Bronchial epithelial cell (primary cell): ENCODE measurements around the gene ITSN1. TPM values are rescaled to one million over a fixed set of nuclear protein-coding genes. Genes with fewer than 3 reads are reported as not detected.
A peak's percentile ranks its signal among the peaks of the same experiment; 100 is the strongest.

Experiments used
- DNase-seq: peaks from one replicate; pipeline ENCODE4 v3.0.0-alpha.2; 2010; ENCODE audit warnings: low read depth
- FAIRE-seq: peaks from 2 replicates; lab custom pipeline; 2011; peaks lifted over from hg19 to GRCh38; lab: Jason Lieb, UNC
- H3K27me3 ChIP-seq: 2 replicates; pipeline ENCODE4 v1.5.1; 2011; ENCODE audit warnings: low read length; ENCODE audit not compliant: control insufficient read depth, insufficient read depth
- H3K36me3 ChIP-seq: 2 replicates; pipeline ENCODE4 v1.5.1; 2011; ENCODE audit warnings: low read length; ENCODE audit not compliant: control insufficient read depth, insufficient read depth
- H3K4me3 ChIP-seq: 2 replicates; pipeline ENCODE4 v1.5.1; 2011; ENCODE audit warnings: mild to moderate bottlenecking, low read depth, low read length, control low read depth
- CTCF ChIP-seq: IDR thresholded peaks from 2 replicates; pipeline ENCODE4 v1.5.1; 2011; ENCODE audit warnings: mild to moderate bottlenecking, moderate library complexity, low read length, control low read depth, inconsistent platforms; ENCODE audit not compliant: insufficient read depth, severe bottlenecking
- total RNA-seq: library from RNA; depleted of rRNA; stranded (reverse); fragments of >200 nt; gene quantifications from 2 replicates; pipeline ENCODE4 v1.2.1, GENCODE V29; 2014

The ITSN1 gene
- total RNA-seq, 1 donor from 2014 or later: 15.0 TPM

DNA sequence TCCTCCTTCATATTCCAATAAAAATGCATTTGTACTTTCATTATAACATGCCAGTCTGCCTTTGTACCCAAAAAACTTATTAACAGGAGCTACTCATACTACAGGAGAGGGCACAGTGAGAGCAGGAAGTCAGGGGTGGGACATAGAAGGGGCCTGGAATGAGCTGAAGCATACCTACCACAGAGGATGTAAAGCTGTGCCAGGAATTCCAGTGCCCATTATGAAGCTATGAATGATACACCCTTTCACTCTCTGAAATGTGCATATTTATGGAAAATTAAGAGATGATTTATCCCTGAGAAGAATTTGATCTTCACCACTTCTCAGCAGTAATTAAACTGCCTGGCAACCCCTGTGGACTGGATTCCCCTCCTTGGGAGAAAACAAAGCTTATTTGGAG lies 207.5 kb downstream of the ITSN1 start:
- no peak overlapping the region for H3K4me3 ChIP-seq
- H3K36me3 ChIP-seq: no peaks in the 10 kb centered on the region
- no peak for FAIRE-seq
- no peak for DNase-seq
- H3K27me3 ChIP-seq: no peaks in the 10 kb centered on the region
- no peak for TF ChIP-seq CTCF

DNA sequence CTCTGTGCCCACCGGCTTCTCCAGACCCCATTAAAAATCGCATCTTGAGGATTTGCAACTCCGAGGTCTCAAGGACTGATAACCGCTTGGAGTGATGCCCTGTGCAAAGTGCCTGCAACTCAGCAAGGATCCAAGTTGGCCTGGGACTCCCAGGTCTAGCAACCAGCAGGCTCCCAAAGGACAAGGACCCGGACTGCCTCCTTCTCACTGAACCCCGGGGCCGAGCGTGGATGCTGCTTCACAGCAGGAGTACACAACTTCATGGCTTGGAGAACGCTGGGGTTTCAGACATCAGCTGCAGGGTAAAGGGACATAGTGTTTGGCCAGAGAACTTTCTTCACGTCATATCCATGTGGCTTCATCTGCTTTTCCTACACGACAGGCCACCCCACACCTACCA lies 208.1 kb downstream of the ITSN1 start:
- Histone ChIP-seq H3K4me3 (no peak overlapping the region), H3K36me3 (no peaks in the 10 kb centered on the region), H3K27me3 (no peaks in the 10 kb centered on the region)
- FAIRE-seq (no peak), DNase-seq (no peak)
- TF ChIP-seq CTCF: no peak

GRCh38 chr21:33850985-33851384 lies 208.7 kb downstream of the ITSN1 start:
- Histone ChIP-seq H3K36me3 (no peaks in the 10 kb centered on the region), H3K4me3 (no peak overlapping the region), H3K27me3 (no peaks in the 10 kb centered on the region)
- FAIRE-seq (no peak), DNase-seq (no peak)
- TF ChIP-seq CTCF: no peak

GRCh38 chr21:33852485-33852884 lies 210.2 kb downstream of the ITSN1 start:
- H3K27me3 ChIP-seq: no peaks in the 10 kb centered on the region
- no peak for TF ChIP-seq CTCF
- no peak for DNase-seq
- H3K36me3 ChIP-seq: no peaks in the 10 kb centered on the region
- H3K4me3 ChIP-seq: no peak overlapping the region
- FAIRE-seq: no peak

- peak; percentile 78 for DNase-seq
- no peak for FAIRE-seq
- no peaks in the 10 kb centered on the region for H3K36me3 ChIP-seq
- no peak overlapping the region for H3K4me3 ChIP-seq
- no peaks in the 10 kb centered on the region for H3K27me3 ChIP-seq
- no peak for TF ChIP-seq CTCF
Observed at GRCh38 chr21:33854604-33855003, 212.3 kb downstream of the ITSN1 start.

GRCh38 chr21:33855190-33855589 lies 212.9 kb downstream of the ITSN1 start:
- no peak for TF ChIP-seq CTCF
- Histone ChIP-seq H3K4me3 (no peak overlapping the region), H3K27me3 (no peaks in the 10 kb centered on the region), H3K36me3 (no peaks in the 10 kb centered on the region)
- no peak for FAIRE-seq
- DNase-seq: no peak
